Endometrium (tissue), 2 donors: ENCODE data around the gene HOXA6.

Source experiments
- FAIRE-seq: peaks from 2 replicates; lab custom pipeline; 2012; peaks lifted over from hg19 to GRCh38; lab: Jason Lieb, UNC
- donor health status: control.
- donor health status: control.

HOXA6 gene

GRCh38 chr7:27095897-27096767 is 51.4 kb downstream of the HOXA6 start, which contains the start of gene HOXA1:
TSS of gene HOXA1 (minus strand) at chr7:27096000. CDS start at chr7:27095912, 88 bp downstream.
- no peak for FAIRE-seq
